HG03565 (cell line): Measurements from ENCODE around the gene SIN3A.
"Not testable (repeated sequence)": the region's sequence is repeated elsewhere in the genome, so short reads cannot be mapped to it uniquely, and the experiment has no call there.

Experiments
- ATAC-seq: cut with Tn5 transposase; IDR thresholded peaks from one replicate; pipeline ENCODE4 v1.9.1; 2021; ENCODE audit warnings: mild to moderate bottlenecking, moderate library complexity; ENCODE audit not compliant: unreplicated experiment

Gene SIN3A

GRCh38 chr15:75383986-75384385 is 67.5 kb downstream of the SIN3A start:
- not testable (repeated sequence) for ATAC-seq

DNA sequence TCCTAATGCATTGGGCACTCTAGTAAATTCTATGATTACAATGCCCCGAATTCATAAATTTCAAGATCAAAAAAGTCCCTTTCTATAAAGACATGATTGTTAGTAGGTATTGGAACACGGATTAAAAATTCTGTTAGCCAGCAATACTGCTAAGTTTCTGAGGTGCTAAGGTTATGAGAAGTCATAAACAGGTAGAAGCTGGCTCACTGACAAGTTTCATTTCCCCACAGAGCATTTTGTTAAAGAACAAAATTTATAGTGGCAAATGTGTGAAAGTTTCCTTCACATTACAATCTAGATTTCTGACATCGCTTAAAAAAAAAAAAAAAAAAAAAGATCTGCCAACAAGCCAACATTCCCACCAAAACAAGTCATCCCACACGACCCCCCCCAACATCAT is 70.7 kb downstream of the SIN3A start:
- no peak for ATAC-seq

DNA sequence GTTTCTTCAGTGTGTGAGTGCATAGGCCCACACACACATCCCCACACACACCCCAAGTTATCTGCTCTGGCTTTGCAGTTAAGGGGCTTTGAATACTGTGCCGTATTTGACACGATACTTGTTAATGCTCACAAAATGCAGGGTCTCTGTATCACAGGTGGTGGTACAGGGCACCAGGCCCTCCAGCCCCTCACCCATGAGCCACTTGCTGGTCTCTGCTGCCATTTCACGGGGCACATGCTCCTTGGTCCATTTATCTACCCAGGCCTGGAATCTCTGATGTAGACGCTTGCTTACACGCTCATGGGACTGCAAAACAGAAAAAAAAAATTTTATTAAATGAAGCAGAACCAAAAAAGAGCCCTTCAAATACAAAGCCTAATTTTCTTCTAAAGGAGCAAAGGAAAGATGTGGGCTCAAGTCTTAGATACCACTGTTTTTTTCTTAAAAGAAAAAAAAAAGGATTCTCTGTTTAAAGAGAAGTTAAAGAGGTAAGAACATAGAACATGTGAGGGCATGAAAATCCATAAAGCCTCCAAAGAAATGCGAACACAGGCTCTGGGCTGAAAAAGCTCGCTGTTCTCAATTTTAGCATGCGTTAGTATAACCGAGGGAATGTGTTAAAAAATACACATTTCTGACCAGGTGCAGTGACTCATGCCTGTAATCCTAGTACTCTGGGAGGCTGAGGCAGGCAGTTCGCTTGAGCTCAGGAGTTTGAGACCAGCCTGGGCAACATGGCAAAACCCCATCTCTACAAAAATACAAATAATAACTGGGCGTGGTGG is 79.4 kb downstream of the SIN3A start:
- ATAC-seq, result no peak

DNA sequence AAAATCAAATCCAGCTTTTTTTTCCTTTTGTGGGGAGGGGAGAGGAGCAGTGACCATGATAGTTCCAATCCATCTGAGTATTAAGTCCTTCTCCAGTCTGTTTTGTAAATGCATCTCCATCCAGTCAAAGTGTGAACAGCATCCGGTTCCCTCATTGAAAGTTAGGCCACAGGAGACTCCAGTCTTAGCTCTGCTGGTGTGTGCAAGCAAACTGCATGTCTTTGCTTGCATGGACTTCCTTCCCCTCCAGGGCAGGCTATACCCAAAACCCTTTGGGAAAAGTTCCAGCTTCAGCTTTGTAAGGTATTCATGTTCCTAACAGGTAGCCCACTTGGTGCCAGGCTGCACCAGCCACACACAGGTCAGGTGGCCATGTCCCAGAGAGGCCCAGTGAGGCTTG is 80.0 kb downstream of the SIN3A start:
- ATAC-seq, result no peak

DNA sequence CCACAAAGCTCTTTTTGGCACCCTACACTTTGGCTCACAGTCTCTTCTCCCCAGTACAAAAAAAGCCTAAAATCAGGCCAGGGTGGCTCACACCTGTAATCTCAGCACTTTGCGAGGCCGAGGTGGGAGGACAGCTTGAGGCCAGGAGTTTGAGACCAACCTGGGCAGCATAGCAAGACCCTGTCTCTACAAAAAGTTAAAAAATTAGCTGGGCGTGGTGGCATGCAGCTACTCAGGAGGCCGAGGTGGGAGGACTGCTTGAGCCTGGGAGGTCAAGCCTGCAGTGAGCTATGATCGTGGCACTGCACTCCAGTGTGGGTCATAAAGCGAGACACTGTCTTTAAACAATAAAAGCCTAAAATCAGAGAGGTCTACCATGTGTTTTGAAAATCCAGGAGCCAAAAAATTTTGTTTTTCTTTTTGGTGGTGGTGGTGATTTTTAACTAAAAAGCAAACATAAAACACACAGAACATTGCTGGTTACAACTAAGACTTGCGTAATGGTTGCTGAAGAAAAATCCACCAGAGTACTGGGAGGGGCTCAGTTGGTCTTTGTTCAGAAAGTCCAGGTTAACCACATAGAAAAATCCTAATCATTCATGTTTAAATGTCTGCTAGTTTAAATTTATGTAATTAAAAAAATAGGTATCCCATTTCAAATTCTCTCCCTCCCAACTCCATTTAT is 81.5 kb downstream of the SIN3A start:
- no peak for ATAC-seq

DNA sequence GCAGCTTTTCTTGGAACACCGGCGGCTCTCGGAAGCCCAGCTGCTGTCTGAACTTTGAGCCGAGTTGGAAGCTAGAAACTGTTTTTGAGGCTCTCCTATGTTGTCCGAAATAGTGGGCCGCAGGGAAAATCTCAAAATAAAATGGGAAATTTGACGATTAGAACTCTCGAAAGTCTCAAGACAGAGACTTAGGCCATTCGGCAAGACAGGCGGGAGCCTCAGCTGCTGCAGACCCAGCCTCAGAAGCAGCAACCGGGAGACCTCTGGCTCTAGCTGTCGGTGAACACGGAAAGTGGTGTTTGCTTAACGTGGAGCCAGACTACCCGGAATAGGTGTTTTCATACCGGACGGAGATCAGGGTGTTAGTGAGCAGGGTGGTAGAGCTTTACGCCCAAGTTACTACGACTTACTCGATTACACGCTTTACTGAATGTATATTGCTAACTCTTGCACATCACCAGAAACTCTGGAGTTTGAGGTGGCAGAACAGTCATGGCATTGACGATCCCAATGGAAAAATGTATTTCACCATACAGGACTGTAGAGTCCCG is 82.7 kb downstream of the SIN3A start:
- ATAC-seq, result no peak

DNA sequence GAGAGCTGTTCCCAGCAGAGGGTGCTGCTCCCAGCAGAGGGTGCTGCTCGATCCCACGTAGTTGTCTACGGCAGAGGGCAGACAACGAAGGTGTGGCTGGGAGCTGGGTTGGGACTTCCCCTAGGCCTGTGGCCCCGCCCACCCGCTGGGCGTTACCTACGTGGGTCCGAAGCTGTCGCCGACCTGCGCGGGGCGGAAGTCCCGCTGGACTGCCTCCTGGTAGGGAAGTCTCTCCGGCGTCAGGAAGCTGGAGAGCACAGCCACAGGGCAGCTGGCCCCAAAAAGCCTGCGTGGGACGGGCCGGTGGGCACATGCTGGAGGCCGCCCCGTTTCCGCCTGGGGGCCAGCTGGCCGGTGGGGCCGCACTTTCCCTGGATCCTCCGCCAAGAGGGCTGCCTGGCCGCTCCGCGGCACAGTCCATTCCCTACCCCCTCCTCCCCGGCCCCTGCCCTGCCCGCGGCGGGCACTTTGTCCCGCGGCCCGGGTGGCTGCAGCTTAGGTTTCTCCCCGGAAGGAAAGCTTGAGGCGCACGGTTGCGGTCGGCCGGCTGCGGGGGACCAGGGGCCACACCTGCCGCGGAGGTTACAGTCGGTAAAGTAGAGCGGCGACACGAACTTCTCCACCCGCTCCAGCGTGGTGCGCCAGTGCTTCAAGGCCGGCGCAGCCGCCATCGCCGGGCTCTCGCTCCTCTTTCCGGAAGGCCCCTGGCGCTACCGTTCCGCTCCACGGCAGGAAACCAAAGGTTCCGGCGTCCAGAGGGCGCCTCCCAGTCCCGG is 83.4 kb downstream of the SIN3A start, which contains the start of gene MAN2C1:
TSS of gene MAN2C1 (minus strand) at position 695 of the 776 bp plus-strand sequence. CDS start at position 671, 24 bp downstream.
- peak; percentile 89 for ATAC-seq

DNA sequence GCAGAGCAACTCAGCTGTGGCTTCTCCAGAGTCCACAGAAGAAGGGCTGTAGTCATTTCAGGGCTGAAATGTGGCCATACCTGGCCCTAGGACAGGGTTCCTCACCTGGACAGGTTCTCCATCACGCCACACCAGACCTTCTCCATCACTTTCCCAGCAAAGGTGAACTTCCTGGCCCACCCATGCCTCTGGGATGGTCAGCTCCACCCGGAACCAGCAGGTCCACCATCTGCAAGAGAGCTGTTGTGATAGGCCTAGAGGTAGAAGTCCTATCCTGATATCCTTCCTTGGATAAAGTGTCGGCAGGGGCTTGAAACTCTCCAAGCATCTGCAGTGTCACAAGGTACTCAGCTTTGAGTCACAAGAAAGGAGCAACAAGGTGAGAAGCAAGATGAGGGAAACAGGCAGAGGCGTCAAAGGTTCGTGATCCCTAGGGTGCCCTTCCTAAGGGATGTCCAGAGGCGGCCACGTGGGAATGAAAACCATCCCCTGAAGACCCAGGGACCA is 84.0 kb downstream of the SIN3A start:
- ATAC-seq, result no peak

DNA sequence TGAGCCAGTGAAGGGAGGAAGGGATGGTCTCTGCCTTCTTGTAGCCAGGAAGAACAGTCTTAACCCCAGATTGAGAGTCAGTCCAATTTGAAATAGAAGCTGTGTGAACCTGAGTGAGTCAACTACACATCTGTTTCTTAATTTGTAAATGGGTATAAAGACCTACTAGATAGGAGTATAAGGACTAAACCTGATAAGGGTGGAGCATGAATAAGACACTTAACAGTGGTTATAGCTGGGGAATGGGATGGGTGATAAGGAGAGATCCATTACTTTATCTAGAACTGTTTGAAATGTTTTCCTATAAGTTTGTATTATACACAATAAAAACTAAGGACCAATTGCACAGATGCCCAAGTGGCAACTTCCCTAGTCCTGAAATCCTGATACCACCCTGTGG is 84.5 kb downstream of the SIN3A start:
- no peak for ATAC-seq

- no peak for ATAC-seq
Observed at GRCh38 chr15:75366163-75366562, 85.3 kb downstream of the SIN3A start.

DNA sequence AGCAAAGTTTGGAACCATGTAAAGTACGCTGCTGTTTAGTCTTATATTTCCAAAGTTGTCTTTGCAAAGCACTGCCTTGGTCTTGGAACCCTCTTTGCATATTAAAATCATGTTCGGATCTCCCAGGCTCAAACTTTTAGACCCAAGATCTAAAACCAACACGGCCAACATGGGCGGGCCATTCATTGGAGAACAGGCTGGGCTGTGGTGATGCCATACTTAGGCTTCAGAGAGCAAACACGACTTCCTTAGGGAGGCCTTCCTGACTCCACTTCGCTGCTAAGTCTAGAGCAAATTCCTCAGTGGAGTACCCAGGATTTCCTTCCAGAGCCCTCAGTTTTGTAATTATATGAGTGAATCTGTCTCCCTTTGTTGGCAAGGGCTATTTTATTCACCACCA is 86.6 kb downstream of the SIN3A start:
- no peak for ATAC-seq

GRCh38 chr15:75363786-75364185 is 87.7 kb downstream of the SIN3A start:
- no peak for ATAC-seq

DNA sequence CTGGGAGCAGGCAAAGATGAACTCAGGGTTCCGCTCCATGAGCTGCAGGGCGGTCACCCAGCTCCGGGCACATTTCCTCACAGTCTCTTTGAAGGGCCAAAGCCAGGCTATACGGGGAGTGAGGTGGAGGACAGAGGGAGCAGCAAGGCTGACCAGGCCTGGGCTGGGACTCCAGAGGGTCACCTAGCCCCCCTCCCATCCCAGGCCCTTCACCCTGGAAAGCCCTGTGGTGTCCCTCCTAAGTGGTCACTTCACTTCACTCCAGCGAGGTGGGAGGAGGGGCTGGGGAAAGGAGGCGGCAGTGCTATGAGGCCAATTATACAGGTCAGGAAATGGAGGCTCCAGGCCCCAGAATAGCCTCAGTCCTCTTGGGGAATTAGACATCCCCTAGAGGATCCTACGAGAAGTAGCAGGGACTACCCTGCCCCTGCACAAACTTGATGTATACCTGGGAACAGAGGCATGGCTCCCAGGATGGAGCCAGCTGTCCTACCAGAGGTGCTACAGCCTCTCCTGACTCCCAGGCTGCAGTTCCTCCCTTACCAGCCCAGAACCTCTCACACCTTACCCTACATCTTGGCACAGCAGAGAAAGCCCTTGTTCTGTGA is 88.7 kb downstream of the SIN3A start:
- no peak for ATAC-seq

DNA sequence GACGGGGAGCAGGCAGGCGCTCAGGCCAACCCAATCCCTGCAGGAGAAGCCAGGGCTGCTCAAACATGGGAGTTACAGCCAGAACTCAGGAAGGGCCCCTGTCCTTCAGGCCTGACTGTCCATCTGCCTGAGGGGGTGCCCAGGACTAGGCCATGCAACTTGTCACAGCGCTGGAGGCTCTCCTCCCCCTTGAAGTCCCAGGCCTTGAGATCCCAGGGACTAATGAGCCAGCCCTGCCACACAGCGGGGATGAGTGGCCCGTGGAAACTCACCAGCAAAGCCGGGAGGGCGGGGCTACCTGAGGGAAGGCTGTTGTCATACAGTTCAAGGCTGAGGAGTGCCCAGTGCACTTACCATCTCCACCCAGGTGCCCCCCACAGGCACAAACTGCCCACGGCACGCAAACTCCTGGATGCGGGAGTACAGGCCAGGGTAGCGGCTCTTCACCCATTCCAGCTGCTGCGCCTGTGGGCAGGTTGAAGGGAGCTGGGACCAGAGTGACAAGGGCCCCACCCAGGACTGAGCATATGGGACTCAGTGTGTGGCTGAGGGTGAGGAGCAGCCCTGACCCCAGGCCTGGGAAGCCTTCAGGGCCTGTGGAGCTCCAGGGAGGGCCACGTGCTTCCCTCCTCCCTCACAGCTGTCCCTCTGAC is 89.4 kb downstream of the SIN3A start:
- ATAC-seq, result no peak

- ATAC-seq, result no peak
Observed at GRCh38 chr15:75361361-75361988, 90.0 kb downstream of the SIN3A start.

- ATAC-seq, result no peak
Observed at GRCh38 chr15:75360856-75361255, 90.6 kb downstream of the SIN3A start.

DNA sequence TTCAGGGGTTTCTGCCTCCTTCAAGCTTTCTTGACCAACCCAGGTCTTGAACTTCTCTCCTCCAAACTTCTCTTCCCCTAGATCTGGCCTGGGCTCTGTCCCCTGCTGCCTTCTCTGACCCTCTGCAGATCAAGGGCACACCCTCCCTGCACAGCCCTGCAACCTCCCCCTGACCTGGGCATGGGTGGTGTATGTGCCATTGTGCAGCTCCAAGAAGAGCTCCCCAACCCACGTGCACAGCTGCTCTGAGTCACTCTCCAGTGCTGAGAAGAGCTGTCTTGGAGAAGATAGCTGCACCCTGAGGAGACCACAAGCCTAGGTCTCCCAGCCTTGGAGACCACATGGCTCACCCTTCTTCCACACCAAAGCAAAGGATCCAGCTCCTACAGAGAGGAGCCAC is 91.1 kb downstream of the SIN3A start:
- no peak for ATAC-seq

- no peak for ATAC-seq
Observed at GRCh38 chr15:75359537-75360250, 91.8 kb downstream of the SIN3A start.
